Measurements from ENCODE around the gene AOPEP.
"Not testable (repeated sequence)": the region's sequence is repeated elsewhere in the genome, so short reads cannot be mapped to it uniquely, and the experiment has no call there.

AOPEP gene

DNA sequence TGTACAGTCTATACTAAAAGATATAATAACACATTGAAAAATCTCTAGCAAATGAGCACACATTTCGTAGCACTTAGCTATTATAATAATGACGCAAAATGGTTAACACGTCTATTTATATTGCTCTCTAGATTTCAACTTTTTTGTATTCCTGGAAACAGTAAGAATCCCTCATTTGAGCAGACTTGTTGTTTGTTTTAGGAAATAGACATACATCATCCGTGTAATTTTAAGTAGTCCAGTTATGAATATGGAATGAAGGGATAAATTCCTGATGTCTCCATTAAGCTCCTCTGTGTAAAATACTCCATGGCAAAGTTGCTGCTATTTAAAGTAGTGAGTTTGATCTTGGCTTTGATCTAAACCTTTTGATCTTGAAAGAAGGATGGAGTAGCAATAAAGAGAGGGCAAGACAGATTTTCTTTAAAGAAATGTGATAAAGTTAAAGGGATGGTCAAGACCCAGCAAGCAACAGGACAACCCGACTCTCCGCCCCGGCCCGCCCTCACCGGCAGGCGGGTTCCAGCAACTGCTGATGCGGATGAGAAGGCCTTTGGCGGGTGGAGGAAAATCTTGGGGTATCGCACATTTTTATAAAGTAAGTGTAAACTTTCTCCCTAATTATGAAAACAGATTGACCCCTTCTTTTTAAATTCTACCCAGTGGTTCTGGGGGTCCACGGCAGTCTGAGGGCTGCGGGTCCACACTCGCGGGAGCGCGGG is 277.4 kb downstream of the AOPEP start:
- no peak for DNase-seq

DNA sequence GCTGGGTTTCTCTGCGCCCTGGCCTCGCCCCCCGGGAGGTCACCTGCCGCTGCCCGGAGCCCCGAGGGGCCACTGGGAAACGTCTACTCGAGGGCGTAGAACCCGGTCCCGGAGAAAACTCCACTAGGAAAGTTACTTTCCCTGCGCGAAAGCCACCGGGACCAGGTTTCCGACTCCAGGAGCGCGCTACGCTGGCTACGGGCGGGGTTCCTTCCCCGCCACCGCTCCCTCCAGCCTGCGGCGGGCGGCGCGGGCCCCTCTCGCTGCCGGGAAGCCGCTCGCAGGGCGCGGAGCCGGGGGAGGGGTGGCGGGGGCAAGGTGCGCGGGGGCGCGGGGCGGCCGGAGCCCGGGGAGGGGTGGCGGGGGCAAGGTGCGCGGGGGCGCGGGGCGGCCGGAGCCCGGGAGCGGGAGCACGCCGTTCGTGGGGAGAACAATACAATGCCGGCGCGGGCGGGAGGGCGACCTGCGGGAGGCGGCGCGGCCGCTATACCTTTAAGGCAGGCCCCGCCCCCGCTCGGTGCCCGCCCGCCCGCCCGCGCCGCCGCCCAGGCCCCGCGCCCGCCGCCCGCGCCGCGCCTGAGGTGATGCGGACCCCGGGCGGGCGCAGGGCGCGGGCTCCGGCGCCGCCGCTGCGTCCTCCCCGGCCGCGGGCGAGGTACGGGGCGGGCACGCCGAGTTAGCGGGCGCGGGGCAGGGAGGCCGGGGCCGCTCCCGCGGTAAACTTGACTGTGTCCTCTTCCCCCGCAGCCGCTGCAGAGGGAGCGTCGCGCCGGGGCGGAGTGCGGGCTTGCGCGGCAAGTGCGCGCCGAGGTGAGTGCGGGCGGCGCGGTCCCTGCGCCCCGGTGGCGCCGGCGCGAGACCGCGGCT is 278.1 kb downstream of the AOPEP start:
- peak; percentile 27 for DNase-seq

DNA sequence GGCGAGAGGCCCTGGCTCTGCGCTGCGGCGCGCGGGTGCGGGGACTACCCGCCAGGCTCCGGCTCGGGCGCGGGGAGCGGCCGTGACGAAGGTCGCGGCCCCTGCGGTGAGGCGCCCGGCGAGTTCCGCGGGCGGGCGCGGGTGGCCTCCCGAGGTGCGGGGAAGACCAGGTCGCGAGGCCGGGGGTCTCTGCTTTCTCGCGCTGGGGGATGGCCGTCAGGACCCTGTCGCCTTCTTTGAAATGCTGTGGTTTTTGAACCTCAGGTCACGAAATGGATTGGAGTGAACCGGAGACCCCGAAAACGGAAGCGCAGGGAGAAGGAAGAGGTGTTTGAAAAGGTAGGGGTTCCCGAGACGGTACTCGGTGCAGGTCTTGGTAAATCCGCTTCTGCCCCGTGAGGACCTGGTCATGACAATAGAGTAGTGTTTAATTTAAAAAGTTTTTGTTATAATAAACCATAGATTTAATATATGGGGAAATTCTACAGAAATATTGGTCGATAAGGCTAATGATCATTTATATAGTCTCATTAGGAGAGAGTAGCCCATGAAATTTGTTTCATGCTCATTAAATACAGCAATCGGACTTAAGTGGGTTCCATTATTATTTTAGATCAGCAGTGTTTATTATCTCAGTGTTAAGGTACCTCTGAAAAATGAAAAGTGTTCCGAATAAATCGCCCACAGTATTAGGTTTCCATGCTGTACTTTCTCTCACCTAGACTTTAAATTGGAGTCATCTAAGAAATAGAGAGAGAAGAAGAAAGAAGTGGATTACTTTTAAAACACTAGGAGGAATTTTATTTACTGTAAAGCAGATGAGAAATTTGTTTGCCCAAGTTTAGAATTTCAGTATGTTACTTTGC is 279.0 kb downstream of the AOPEP start:
- DNase-seq: no peak

DNA sequence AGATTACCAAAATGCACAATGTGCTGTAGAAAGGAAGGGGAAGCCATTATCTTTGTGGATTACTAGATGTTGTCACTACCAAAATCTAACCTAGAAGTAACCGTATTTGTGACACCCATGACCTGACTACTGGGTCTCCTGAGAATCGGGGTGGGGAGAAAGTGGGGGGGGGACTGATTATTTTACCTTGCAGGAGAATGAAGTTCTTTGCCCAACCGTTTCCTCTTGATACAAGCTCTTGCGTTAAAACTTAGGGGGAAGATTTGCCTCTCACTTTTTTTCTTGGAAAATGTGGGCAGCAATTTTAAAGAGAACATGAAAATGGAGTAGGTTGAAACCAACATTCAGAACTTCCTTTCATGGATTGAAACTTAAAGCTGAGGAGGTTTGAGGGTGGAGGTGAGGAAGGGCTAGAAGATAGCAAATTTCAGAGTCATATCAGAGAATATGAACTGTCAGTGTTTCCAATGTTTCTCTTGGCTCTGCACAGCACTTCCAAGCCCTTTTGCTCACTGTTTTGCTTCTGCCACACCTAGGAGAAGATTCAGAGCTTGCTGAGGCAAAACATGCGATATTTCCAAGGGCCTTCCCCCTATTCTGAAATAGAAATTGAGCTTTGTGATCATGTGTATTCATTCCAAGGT is 280.8 kb downstream of the AOPEP start:
- no peak for DNase-seq

DNA sequence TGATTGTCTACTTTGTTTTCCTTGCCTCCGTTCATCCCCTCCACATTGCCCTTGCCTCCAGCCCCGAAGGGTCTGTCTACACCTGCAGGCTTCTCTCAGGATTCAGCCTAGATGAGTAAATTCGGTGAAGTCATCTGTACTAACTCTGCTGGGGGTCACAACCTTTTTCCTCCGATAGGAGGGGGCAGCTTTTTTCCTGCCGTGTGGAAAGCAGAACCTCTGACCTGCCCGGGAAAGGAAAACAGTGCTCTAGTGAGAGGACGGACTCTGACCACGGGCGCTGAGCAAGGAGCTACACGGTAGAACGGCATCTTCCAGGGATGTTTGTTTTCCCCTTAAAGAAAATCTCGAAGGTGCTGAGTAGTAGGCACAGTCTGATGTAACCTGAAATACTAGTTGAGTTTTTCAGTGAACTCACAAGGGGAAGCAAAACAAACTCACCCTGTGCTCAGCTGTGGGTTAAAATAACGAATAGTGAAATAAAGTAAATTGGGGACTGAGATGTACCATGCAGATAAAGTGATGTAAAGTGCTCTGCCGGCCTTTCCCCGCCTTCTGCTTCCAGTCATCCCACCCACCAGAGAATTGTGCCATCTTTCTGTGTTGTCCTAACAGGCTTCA is 281.8 kb downstream of the AOPEP start:
- DNase-seq: peak; percentile 7

DNA sequence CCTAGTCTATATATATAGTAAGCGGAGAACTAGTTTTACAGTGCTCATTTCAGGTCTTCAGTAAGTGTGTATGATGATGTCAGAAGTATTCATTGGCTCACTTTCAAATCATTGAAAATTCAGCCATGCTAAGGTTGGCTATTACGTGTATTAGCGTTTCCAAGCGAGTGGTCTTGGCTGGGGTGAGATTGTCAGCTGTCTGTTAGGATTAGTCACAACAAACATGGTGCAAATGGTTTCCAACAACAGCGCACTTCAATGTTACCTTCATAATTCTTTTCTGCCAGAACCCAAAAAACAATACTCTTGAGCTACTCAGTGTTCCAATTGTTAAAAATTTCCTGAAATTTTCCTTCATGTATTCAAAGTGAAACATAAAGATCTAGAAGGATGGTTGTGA is 283.0 kb downstream of the AOPEP start:
- no peak for DNase-seq

DNA sequence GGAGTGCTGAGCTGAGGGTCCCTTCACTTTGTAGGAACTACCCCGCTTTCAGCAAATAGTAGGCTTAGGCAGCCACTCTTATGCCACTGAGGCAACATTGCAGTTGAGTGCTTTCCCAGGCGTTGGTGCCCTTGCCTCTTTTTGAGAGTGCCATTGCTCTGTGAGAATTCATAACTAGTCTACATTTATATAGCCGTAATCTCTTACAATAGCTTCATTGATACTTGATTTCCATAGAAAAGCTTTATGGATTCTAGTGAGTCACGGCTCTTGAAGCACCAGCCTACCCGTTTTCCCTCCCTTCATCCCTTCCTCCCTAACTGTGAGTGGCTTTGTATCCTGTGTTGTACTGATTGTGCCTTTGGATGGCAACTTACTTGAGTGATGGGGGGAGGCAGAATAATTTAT is 283.9 kb downstream of the AOPEP start:
- no peak for DNase-seq

DNA sequence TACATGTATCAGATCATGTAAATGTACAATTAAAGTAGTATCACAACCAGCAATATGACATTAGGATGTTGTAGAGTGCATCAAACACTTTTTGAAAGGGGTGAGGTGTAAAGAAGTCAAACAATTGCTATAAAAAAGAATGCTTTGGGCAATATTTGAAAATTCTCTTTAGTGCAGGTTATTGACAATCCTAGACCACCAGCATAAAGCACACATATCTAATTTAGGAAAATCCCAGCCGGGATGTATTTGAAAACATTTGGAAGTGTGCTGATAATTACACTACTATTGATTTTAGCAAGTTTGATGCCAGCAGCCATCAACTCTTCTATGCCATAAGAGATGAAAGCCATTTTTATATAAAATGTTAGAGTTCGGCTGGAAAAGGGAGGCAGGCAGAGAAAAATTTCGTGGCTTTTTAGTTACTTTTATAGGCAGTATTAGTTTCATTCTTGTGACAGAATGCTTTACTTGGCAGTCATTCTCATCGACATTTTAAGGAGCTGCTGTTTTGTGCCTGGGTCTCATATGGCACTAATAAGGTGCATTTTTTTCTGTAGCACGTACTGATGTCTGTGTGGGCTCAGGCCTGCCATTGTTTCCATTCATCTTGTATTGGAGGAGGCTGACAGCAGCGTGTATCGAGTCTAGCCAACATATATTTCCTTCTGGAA is 285.7 kb downstream of the AOPEP start:
- no peak for DNase-seq

DNA sequence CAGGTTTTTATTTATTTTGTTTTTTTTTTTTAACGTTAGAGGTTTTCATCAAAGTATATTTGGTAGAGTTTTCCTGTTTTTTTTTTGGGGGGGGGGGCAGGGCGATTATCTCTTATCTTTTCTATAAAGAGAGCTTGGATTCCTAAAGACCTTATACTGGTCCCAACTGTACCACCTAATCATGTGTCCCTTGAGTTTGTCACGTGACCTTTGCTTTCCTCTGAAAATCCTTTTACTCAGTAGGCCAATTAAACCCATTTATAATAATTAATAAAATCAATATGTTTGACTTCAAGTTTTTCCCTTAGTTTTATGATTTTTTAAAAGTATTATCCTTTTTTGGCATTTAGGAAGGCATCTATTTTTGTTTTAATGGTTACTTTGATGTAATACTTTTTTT is 286.4 kb downstream of the AOPEP start:
- no peak for DNase-seq

DNA sequence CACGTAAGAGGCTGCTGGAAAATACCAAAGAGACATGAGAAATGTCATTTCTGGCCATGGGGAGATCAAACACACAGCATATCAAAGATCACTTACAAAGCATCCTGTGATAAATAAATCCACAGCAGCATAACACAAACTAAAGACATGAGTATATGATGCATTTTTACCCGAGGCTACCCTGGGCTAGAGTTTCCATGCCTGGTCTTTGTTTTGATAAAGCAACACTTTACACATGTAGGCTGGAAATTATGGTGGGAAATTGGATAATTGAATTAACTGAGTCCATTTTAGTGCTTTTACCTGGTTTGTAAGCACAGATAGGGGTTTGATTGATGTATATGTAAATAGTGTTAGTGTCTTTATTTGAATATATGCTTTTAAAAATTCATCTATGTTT is 288.4 kb downstream of the AOPEP start:
- DNase-seq: no peak

DNA sequence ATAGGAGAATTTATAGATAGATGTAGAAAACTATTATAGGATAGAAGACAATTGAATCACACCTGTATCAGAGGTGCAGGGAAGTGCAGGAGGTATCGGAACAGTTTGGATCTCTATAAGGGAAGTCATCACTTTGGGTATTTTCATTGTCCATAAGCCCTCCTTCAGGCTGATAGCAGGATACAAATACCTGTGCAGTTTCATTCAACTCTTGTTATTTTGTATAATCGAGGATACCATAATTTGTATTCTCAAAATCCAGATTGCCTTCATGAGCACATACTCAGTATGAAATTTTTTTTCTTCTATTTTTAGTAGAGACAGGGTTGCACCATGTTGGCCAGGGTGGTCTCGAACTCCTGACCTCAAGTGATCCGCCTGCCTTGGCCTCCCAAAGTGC is 289.1 kb downstream of the AOPEP start:
- DNase-seq: no peak

DNA sequence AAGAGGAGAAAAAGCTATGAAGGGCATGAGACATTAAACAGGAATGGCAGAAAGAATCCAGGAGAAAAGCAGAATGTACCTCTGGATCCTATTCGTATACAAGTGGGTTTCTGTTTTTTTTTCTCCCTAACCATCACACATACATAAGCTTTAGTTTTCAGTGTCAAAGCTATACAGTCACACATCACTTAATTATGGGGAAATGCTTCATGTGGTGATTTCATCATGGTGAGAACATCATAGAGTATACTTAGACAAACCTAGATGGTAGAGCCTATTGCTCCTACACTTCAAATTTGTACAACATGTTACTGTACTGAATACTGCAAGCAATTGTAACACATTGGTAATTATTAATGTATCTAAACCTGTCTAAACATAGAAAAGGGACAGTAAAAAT is 290.6 kb downstream of the AOPEP start:
- DNase-seq: no peak

DNA sequence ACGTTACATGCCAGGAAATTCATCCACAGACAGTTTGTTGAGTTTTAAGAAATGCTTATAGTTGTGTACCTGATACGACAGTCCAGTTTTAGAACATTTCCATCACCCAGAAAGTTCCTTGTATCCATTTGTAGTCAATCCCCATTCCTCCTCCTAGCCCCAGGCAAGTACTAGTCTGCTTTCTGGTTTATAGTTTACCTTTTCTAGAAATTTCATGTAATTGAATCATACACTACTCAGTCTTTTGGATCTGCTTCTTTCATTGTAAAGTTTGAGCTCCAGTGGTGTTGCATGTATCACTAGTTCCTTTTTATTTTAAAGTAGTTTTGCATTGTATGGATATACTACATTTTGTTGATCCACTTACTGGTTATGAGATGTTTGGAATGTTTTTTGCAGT is 291.2 kb downstream of the AOPEP start:
- no peak for DNase-seq

DNA sequence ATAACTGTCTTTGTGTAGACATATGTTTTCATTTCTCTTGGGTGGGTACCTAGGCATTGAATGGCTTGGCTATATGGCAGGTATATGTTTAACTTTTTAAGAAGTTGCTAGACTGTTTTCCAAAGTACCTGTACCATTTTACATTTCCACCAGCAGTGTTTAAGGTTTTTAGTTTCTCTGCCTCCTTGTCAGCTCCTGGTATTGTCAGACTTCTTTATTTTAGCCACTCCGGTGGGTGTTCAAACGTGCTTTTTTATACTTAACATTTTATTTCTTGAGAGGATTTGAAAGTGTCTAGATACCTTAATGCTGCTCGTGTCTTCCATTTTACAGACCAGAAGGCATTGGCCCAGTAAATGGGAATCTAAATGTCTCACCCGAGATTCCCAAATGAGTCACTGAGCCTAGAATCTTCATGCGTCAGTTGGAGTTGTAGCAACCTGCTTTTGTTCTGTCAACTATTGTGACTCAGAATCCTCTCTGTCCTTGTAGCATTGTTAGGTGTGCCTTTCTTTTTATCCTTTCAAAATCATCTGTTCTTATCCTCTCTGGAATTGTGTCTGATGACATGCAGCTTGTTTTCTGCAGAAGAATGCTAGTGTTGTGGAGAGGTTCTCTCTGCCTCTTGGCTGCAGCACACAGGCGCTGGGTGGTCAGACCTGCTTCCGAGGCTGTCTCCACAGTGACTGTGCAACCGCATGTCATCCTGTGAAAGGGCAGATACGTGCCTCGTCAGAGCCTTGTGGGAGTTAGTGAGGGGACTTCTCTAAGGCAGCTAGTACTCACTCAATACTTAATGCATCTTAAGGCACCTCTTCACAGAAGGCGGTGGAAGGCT is 291.8 kb downstream of the AOPEP start:
- no peak for DNase-seq

DNA sequence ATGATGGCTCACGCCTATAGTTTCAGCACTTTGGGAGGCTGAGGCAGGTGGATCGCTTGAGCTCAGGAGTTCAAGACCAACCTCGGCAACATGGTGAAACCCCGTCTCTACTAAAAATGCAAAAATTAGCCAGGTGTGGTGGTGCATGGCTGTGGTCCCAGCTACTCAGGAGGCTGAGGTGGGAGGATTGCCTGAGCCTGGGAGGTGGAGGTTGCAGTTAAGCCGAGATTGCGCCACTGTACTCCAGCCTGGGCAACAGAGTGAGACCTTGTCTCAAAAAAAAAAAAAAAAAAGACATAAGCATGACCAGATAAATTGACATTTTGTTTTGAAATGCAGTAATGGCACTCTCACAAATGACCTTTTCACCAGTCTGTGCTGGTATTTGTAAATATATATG is 294.1 kb downstream of the AOPEP start:
- not testable (repeated sequence) for DNase-seq

DNA sequence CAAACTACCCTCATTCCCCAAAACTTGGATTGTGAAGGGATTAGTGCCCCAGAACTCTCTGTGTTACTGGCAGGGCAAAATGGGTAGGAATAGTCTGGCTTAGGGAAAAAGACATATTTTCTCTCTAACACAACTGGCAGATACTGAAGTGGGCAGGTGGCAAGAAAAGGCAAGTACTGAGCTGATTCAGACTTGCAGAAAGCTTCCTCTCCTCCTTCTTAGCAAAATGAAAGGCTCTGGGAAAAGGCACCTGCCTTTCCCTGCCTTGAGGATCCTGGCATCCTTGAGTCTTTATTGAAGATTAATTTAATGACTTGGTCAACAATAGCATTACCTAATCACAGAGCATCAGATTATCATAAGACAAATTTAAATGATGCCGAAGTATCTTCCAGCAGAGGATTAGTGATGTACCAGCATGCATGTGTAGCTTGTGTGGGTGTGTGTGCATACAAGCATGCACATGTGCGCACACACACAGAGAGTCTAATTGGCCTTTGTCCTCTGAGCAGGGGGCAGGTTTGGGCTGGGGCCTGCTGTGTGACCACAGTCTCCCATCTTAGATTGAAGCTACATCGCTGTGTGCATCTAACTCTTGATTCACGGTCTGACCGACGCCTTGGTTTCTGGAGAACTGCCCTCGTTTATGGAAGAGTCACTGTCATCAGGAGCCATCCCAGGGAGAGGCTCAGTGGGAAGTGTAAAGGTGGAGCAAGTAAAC is 294.8 kb downstream of the AOPEP start:
- DNase-seq: no peak

DNA sequence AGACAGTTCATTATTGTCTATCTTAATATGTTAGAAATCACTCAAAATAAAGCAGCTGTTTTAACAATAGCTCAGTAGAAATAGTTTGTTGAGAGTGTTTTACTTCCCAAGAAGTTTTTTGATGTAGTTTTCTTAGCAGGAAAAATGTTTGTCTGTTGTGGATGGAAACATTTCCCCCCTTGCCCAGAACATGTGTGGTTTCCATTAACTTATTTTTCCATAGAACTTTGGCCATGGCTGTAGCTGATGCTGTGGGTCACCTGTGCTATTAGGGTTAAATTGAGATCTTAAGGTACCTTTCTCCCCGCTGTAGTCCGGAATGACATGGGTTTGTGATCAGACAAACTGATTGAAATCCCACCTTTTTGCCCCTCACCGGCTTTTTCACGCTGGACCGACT is 296.2 kb downstream of the AOPEP start:
- no peak for DNase-seq

DNA sequence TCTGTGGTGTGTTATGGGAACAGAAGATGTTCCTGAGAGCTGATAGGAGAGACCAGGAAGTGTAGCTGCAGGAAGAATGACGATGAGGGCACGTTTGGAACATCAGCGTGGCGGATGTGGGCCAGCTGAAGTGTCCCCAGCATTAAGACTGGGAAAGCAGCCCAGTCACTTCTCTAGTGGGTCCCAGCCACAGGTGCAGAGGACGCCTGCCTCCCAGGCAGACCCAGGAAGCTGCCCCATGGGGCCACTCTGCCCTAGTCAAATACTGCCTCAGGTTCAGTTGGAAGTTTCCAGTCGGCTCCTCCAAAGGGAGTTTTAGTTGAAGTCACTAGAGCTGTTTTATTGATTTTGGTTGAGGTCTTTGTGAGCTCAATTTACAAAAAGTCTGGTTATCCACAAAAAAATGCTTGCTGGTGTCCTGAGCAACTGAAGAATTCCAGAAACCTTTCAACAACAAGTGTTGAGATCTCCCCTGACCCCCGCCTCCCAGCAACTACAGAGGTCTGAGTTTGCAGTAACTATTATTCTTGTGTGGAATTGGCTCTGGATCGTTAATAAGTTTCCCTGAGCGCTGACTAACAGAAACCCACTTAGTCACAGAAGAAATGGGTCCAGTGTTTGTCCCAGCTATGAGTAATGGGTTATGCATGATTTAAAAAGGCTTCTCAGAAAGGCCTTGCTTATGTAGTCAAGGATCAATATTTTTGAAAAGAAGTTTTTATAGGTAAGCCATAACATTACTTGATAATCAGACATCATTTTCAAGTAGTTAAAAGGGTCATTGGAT is 296.9 kb downstream of the AOPEP start:
- no peak for DNase-seq

DNA sequence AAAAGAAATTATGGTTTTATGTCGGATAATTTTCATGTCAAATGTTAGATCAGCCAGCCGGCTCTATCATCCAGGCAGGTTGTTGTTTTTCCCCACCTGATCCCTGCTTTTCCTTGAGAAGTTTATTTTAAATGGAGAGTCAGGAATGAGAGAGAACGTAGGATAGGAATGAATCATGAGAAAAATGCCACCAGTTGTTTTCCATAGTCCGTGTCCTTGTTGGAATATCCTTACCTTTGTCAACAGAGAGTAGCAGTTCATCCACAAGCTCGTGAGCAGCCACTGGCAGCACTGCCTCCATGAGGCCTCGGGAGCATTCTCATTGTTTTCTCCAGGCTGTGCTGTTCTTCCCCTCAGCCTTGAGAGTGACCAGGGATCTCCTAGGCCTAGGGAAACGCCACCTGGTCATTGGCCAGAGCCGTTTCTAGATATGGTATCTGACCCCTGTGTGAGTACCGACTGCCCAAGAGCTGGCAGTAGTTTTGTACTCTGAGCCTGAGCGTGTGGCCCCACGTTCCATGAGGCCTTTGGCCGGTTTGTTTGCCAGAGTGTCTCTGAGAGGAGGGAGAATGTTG is 297.7 kb downstream of the AOPEP start:
- no peak for DNase-seq

Measured in stimulated activated CD4-positive, alpha-beta T cell treated with anti-CD3 and anti-CD28 coated beads, Interleukin-4, amount 100 ng/mL, for 24 hours (primary cell).